Neutrophil (primary cell): ENCODE measurements around the gene TMIGD1.

ENCODE experiments used
- H3K27ac ChIP-seq: fragments of 200-600 bp; sonication (generic); 2 replicates; pipeline ENCODE4 v1.5.1; 2016; ENCODE audit warnings: mild to moderate bottlenecking, moderate library complexity
- H3K27me3 ChIP-seq: fragments of 200-600 bp; sonication (generic); 2 replicates; pipeline ENCODE4 v1.6.0; 2016; ENCODE audit warnings: mild to moderate bottlenecking
- H3K36me3 ChIP-seq: fragments of 200-600 bp; sonication (generic); 2 replicates; pipeline ENCODE4 v1.5.1; 2017
- H3K4me1 ChIP-seq, 2 experiments: fragments of 200-600 bp in 1 of 2; sonication (generic) in 1 of 2; 1 replicate in 1 of 2; 2 replicates in 1 of 2; pipeline versions ENCODE4 v1.5.1 to v1.6.1; 2013 to 2016; ENCODE audit warnings: low read depth in 1 of 2, low read length in 1 of 2, mild to moderate bottlenecking in 1 of 2, moderate library complexity in 1 of 2; ENCODE audit not compliant: control insufficient read depth in 1 of 2, insufficient read depth in 1 of 2
- H3K4me3 ChIP-seq, 2 experiments: fragments of 200-600 bp in 1 of 2; sonication (generic) in 1 of 2; 1 replicate in 1 of 2; 2 replicates in 1 of 2; pipeline ENCODE4 v1.5.1; 2013 to 2016; ENCODE audit warnings: low read depth in 1 of 2, low read length in 1 of 2, mild to moderate bottlenecking in 1 of 2, moderate library complexity in 1 of 2
- H3K9me3 ChIP-seq: fragments of 200-600 bp; sonication (generic); 2 replicates; pipeline ENCODE4 v1.5.1; 2016
- TF ChIP-seq, protein P1 (sequence below): fragments of 200-600 bp; sonication (generic); IDR thresholded peaks from 2 replicates; pipeline ENCODE4 v1.5.1; 2016; ENCODE audit warnings: antibody characterized with exemption

Gene TMIGD1

GRCh38 chr17:30323262-30323894, 10.5 kb downstream of the TMIGD1 start:
- H3K9me3 ChIP-seq, result no peaks in the 10 kb centered on the region
- no peaks in the 10 kb centered on the region for H3K36me3 ChIP-seq
- H3K27me3 ChIP-seq, result no peaks in the 10 kb centered on the region
- peaks cover 10% of the 10 kb centered on the region in 2 experiments for H3K4me1 ChIP-seq
- H3K4me3 ChIP-seq, result no peak overlapping the region
- TF ChIP-seq, protein P1, sequence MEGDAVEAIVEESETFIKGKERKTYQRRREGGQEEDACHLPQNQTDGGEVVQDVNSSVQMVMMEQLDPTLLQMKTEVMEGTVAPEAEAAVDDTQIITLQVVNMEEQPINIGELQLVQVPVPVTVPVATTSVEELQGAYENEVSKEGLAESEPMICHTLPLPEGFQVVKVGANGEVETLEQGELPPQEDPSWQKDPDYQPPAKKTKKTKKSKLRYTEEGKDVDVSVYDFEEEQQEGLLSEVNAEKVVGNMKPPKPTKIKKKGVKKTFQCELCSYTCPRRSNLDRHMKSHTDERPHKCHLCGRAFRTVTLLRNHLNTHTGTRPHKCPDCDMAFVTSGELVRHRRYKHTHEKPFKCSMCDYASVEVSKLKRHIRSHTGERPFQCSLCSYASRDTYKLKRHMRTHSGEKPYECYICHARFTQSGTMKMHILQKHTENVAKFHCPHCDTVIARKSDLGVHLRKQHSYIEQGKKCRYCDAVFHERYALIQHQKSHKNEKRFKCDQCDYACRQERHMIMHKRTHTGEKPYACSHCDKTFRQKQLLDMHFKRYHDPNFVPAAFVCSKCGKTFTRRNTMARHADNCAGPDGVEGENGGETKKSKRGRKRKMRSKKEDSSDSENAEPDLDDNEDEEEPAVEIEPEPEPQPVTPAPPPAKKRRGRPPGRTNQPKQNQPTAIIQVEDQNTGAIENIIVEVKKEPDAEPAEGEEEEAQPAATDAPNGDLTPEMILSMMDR, result no peak
- H3K27ac ChIP-seq, result no peak overlapping the region

DNA sequence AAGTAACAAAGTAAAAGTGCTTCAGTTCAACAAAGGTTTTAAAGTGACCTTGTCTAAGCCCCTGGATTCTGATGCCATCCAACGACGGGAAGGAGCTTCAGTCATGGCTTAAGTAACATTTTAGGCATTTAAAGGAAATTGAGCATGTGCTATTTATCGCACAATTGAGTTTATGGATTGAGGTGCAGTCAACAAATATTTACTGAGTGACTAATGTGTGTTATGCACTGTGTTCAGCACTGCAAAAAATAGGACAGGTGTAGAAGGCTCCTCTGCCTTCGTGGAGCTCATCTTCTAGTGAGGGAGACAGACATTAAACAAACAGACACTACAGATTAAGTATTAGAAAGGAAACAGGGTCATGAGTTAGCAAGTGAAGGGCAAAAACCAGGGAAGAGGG, 12.5 kb downstream of the TMIGD1 start:
- peaks cover 17 to 18% of the 10 kb centered on the region in 2 experiments for H3K4me1 ChIP-seq

GRCh38 chr17:30318155-30318554, 15.7 kb downstream of the TMIGD1 start:
- no peaks in the 10 kb centered on the region for H3K27me3 ChIP-seq
- H3K27ac ChIP-seq, result no peak overlapping the region
- no peak overlapping the region for H3K4me3 ChIP-seq
- H3K36me3 ChIP-seq, result no peaks in the 10 kb centered on the region
- TF ChIP-seq, protein P1, result no peak
- H3K4me1 ChIP-seq, result peaks cover 7 to 11% of the 10 kb centered on the region in 2 experiments
- H3K9me3 ChIP-seq, result no peaks in the 10 kb centered on the region

More for the DNA sequence above, 12.5 kb downstream of the TMIGD1 start:
- H3K27me3 ChIP-seq, result no peaks in the 10 kb centered on the region
- H3K27ac ChIP-seq, result no peak overlapping the region
- no peaks in the 10 kb centered on the region for H3K9me3 ChIP-seq
- H3K36me3 ChIP-seq, result no peaks in the 10 kb centered on the region
- no peak overlapping the region for H3K4me3 ChIP-seq
- TF ChIP-seq, protein P1, result no peak

- Histone ChIP-seq H3K27ac (no peak overlapping the region), H3K9me3 (no peaks in the 10 kb centered on the region), H3K4me1 (peaks cover 7 to 10% of the 10 kb centered on the region in 2 experiments), H3K27me3 (no peaks in the 10 kb centered on the region), H3K36me3 (no peaks in the 10 kb centered on the region), H3K4me3 (no peak overlapping the region)
- TF ChIP-seq, protein P1, result no peak
Observed at GRCh38 chr17:30316736-30317135, 17.1 kb downstream of the TMIGD1 start.

DNA sequence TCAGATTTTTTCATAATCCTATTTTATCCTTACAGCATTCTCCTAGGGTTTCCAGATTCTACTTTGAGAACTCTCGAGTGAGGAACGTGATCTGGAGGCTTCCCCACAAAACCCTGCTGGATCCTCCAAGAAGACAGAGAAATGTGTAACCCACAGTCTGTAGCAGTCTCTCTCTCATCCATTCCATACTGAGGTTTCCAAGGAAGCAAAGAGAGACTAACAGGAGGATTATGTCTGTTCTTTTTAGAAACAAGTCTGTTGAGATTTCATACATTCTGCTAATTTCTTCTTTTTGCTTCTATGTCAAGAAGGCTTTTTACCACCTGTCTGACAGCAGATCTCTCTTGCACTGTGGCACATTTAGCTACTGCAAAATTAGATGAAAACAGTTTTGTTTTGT, 18.8 kb downstream of the TMIGD1 start:
- TF ChIP-seq, protein P1, result no peak
- no peaks in the 10 kb centered on the region for H3K27me3 ChIP-seq
- peaks cover 7 to 10% of the 10 kb centered on the region in 2 experiments for H3K4me1 ChIP-seq
- no peaks in the 10 kb centered on the region for H3K9me3 ChIP-seq
- H3K27ac ChIP-seq, result no peak overlapping the region
- no peak overlapping the region for H3K4me3 ChIP-seq
- H3K36me3 ChIP-seq, result no peaks in the 10 kb centered on the region
